SH-SY5Y (cell line): ENCODE data around the gene LGI2.

Source experiments
- GATA2 ChIP-seq: IDR thresholded peaks from 2 replicates; pipeline ENCODE4 v1.6.1; 2011; ENCODE audit warnings: mild to moderate bottlenecking, low read depth, low read length
- GATA3 ChIP-seq: IDR thresholded peaks from 2 replicates; pipeline ENCODE4 v1.6.1; 2011; ENCODE audit warnings: low read depth, mild to moderate bottlenecking, low read length, moderate library complexity

DNA sequence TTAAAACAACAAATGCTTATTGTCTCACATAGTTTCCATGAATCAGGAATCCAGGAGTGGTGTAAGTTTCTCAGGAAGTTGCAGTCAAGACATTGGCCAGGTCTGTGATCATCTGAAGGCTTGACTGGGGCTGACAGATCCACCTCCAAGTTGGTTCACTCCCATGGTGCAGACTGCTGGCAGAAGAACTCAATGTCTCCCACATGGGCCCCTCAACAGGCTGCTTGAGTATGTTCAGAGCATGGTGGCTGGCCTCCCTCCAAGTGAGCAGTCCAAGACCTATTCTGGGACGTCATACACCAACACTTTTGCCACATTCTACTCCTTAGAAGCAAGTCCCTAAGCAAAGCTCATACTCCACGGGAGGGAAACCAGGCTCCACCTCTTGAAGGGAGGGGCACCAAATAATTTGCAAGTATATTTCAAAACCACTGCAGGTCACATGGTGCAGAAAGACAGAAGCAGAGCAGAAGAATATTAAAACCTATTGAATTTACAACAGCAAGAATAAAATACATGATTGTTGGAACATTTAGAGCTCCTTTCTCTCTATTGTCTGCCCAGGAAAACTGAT lies 35.3 kb downstream of the LGI2 start:
- TF ChIP-seq GATA2 = no peak
- no peak for TF ChIP-seq GATA3
